Body of pancreas (tissue), 4 donors: ENCODE results near the gene CMIP.

Source experiments
- CTCF ChIP-seq, 7 experiments: fragments of 450-650 bp in 4 of 7; fragments of 200-600 bp in 3 of 7; sonication (generic) in 3 of 7; IDR thresholded peaks; one replicate each; pipeline ENCODE4 v1.5.1; 2016 to 2019; ENCODE audit warnings: antibody characterized with exemption in 7 of 7
- POLR2A ChIP-seq, 3 donors: fragments of 450-650 bp; IDR thresholded peaks; one replicate each; pipeline ENCODE4 v1.6.1; 2016; ENCODE audit warnings: antibody characterized with exemption in 3 of 3, mild to moderate bottlenecking in 2 of 3

- TF ChIP-seq CTCF (IDR thresholded peaks at IDR 0.05) (no peak), POLR2A (IDR thresholded peaks at IDR 0.05) (no peak)
These were observed 166.3 kb downstream of the CMIP start for GRCh38 chr16:81610936-81611335.
